Loucy (cell line): ENCODE data around the gene GGA1.

Source experiments
- H2AFZ ChIP-seq: fragments of 200-600 bp; sonication (generic); 2 replicates; pipeline ENCODE4 v1.6.0; 2016; ENCODE audit warnings: antibody characterized with exemption, mild to moderate bottlenecking, low read length, moderate library complexity
- H3F3A ChIP-seq: fragments of 200-600 bp; 2 replicates; pipeline ENCODE4 v1.6.0; 2016; ENCODE audit warnings: antibody characterized with exemption, low read depth, mild to moderate bottlenecking
- H3K27me3 ChIP-seq: fragments of 200-600 bp; sonication (generic); 2 replicates; pipeline ENCODE4 v1.6.1; 2014; ENCODE audit warnings: low read length, mild to moderate bottlenecking; ENCODE audit not compliant: insufficient read depth, poor library complexity, severe bottlenecking
- H3K36me3 ChIP-seq: fragments of 200-600 bp; sonication (generic); 2 replicates; pipeline ENCODE4 v1.6.1; 2016; ENCODE audit warnings: low read length; ENCODE audit not compliant: insufficient read depth
- H3K4me1 ChIP-seq: fragments of 200-600 bp; sonication (generic); 2 replicates; pipeline ENCODE4 v1.5.1; 2014; ENCODE audit warnings: low read length, mild to moderate bottlenecking; ENCODE audit not compliant: insufficient read depth, poor library complexity, severe bottlenecking
- H3K4me2 ChIP-seq: fragments of 200-600 bp; sonication (generic); 2 replicates; pipeline ENCODE4 v1.6.0; 2014; ENCODE audit warnings: antibody characterized with exemption, low read length, low read depth, mild to moderate bottlenecking; ENCODE audit not compliant: poor library complexity, severe bottlenecking
- H3K4me3 ChIP-seq: fragments of 200-600 bp; sonication (generic); 2 replicates; pipeline ENCODE4 v1.5.1; 2014; ENCODE audit warnings: low read length, mild to moderate bottlenecking, mixed read lengths; ENCODE audit not compliant: poor library complexity, severe bottlenecking
- H3K79me2 ChIP-seq: fragments of 200-600 bp; sonication (generic); 2 replicates; pipeline ENCODE4 v1.6.1; 2014; ENCODE audit warnings: low read length; ENCODE audit not compliant: insufficient read depth
- H3K9ac ChIP-seq: fragments of 200-600 bp; sonication (generic); 2 replicates; pipeline ENCODE4 v1.6.0; 2014; ENCODE audit warnings: mild to moderate bottlenecking, low read depth, low read length, moderate library complexity; ENCODE audit not compliant: poor library complexity, severe bottlenecking
- H3K9me2 ChIP-seq: fragments of 200-600 bp; sonication (generic); replicated peaks from 2 replicates; pipeline ENCODE4 v1.6.1; 2016; ENCODE audit warnings: low read depth, low read length, mixed read lengths
- H3K9me3 ChIP-seq: fragments of 200-600 bp; sonication (generic); 2 replicates; pipeline ENCODE4 v1.6.1; 2014; ENCODE audit warnings: mild to moderate bottlenecking, antibody characterized with exemption, low read length, low read depth; ENCODE audit not compliant: insufficient read depth
- H4K20me1 ChIP-seq: fragments of 200-600 bp; sonication (generic); 2 replicates; pipeline ENCODE4 v1.6.0; 2014; ENCODE audit warnings: antibody characterized with exemption, low read length, mild to moderate bottlenecking; ENCODE audit not compliant: insufficient read depth, poor library complexity, severe bottlenecking
- CTCF ChIP-seq: fragments of 200-600 bp; sonication (generic); conservative IDR thresholded peaks from 2 replicates; pipeline ENCODE4 v1.5.1; 2014; ENCODE audit warnings: mild to moderate bottlenecking, antibody characterized with exemption, low read length
- EZH2phosphoT487 ChIP-seq: fragments of 200-600 bp; IDR thresholded peaks from 2 replicates; pipeline ENCODE4 v1.6.1; 2018; ENCODE audit warnings: antibody characterized with exemption, mild to moderate bottlenecking, moderate library complexity, borderline replicate concordance

Gene GGA1

GRCh38 chr22:37628830-37629229 lies 20.2 kb downstream of the GGA1 start:
- no peak for TF ChIP-seq EZH2phosphoT487
- no peak for TF ChIP-seq CTCF
- H3K4me3 ChIP-seq, result no peak overlapping the region
- no peaks in the 10 kb centered on the region for H3K79me2 ChIP-seq
- no peaks in the 10 kb centered on the region for H3K36me3 ChIP-seq
- no peaks in the 10 kb centered on the region for H3K9me3 ChIP-seq
- H2AFZ ChIP-seq, result no peak overlapping the region
- H3F3A ChIP-seq, result peaks cover 5% of the 10 kb centered on the region; the same call in 1 of the 2 replicates
- no peak overlapping the region for H3K4me2 ChIP-seq
- H3K9ac ChIP-seq, result peak overlapping the region; percentile 65
- H3K4me1 ChIP-seq, result peaks cover 47% of the 10 kb centered on the region
- H3K27me3 ChIP-seq, result no peaks in the 10 kb centered on the region
- no peaks in the 10 kb centered on the region for H4K20me1 ChIP-seq
- no peaks in the 10 kb centered on the region for H3K9me2 ChIP-seq

- H3K4me3 ChIP-seq, result no peak overlapping the region
- no peaks in the 10 kb centered on the region for H3K9me3 ChIP-seq
- peaks cover 55% of the 10 kb centered on the region for H3K4me1 ChIP-seq
- no peaks in the 10 kb centered on the region for H4K20me1 ChIP-seq
- H3F3A ChIP-seq, result peaks cover 12% of the 10 kb centered on the region; the same call in 1 of the 2 replicates
- no peak overlapping the region for H3K9ac ChIP-seq
- no peak overlapping the region for H3K4me2 ChIP-seq
- H3K9me2 ChIP-seq, result no peaks in the 10 kb centered on the region
- 0 out of 2 replicates have a peak, but pooled peaks cover under 1% of the 10 kb centered on the region for H3K79me2 ChIP-seq
- TF ChIP-seq EZH2phosphoT487 (no peak), CTCF (no peak)
- no peak overlapping the region for H2AFZ ChIP-seq
- no peaks in the 10 kb centered on the region for H3K36me3 ChIP-seq
- H3K27me3 ChIP-seq, result no peaks in the 10 kb centered on the region
Observed at GRCh38 chr22:37629928-37630327, 21.3 kb downstream of the GGA1 start.

- H3K4me2 ChIP-seq, result no peak overlapping the region
- peaks cover 65% of the 10 kb centered on the region for H3K4me1 ChIP-seq
- 0 out of 2 replicates have a peak, but pooled peaks cover 5% of the 10 kb centered on the region for H3K79me2 ChIP-seq
- H3K9me3 ChIP-seq, result no peaks in the 10 kb centered on the region
- no peak overlapping the region for H2AFZ ChIP-seq
- H3K36me3 ChIP-seq, result no peaks in the 10 kb centered on the region
- H3K27me3 ChIP-seq, result no peaks in the 10 kb centered on the region
- H3F3A ChIP-seq, result peaks cover 12% of the 10 kb centered on the region; the same call in 1 of the 2 replicates
- no peak overlapping the region for H3K9ac ChIP-seq
- H4K20me1 ChIP-seq, result no peaks in the 10 kb centered on the region
- H3K9me2 ChIP-seq, result no peaks in the 10 kb centered on the region
- no peak for TF ChIP-seq CTCF
- TF ChIP-seq EZH2phosphoT487, result no peak
- H3K4me3 ChIP-seq, result no peak overlapping the region
Observed at GRCh38 chr22:37630839-37631435, 22.3 kb downstream of the GGA1 start.
